GM20000 (cell line): ENCODE measurements around the gene CTRB1.

Experiments
- DNase-seq: peaks from one replicate; pipeline ENCODE4 v3.0.0; 2012; ENCODE audit warnings: low spot score
- CTCF ChIP-seq: IDR thresholded peaks from 2 replicates; pipeline ENCODE4 v1.5.1; 2012; ENCODE audit warnings: mild to moderate bottlenecking, control low read depth; ENCODE audit errors: extremely low read depth, missing control alignments

Gene CTRB1

GRCh38 chr16:75230471-75231110 lies 11.8 kb downstream of the CTRB1 start:
- TF ChIP-seq CTCF, result no peak
- no peak for DNase-seq

GRCh38 chr16:75231570-75231969 lies 12.8 kb downstream of the CTRB1 start:
- TF ChIP-seq CTCF, result no peak
- DNase-seq, result no peak

GRCh38 chr16:75233611-75233938 lies 14.8 kb downstream of the CTRB1 start:
- TF ChIP-seq CTCF, result no peak
- DNase-seq, result no peak

- no peak for DNase-seq
- no peak for TF ChIP-seq CTCF
Observed at GRCh38 chr16:75234856-75235696, 16.3 kb downstream of the CTRB1 start.

- DNase-seq, result no peak
- TF ChIP-seq CTCF, result no peak
Observed at GRCh38 chr16:75235721-75236193, 17.0 kb downstream of the CTRB1 start.

GRCh38 chr16:75236232-75236631 lies 17.4 kb downstream of the CTRB1 start:
- TF ChIP-seq CTCF, result no peak

GRCh38 chr16:75236736-75237397 lies 18.1 kb downstream of the CTRB1 start:
- no peak for DNase-seq
- TF ChIP-seq CTCF, result no peak

More at GRCh38 chr16:75236232-75236631, 17.4 kb downstream of the CTRB1 start:
- DNase-seq, result no peak
